Muscle layer of colon (tissue), 2 donors: ENCODE data around the gene MREG.

ENCODE experiments used
- H3K27ac ChIP-seq: one replicate; pipeline ENCODE4 v1.7.0; 2013; ENCODE audit warnings: low read depth, mild to moderate bottlenecking, low read length, moderate library complexity
- H3K27me3 ChIP-seq, 2 donors: one replicate each; pipeline ENCODE4 v1.7.0; 2013; ENCODE audit warnings: low read length in 2 of 2, mild to moderate bottlenecking in 2 of 2; ENCODE audit not compliant: insufficient read depth in 2 of 2, control insufficient read depth in 1 of 2
- H3K36me3 ChIP-seq: one replicate; pipeline ENCODE4 v1.7.0; 2013; ENCODE audit warnings: mild to moderate bottlenecking, low read length; ENCODE audit not compliant: insufficient read depth
- H3K4me1 ChIP-seq: one replicate; pipeline ENCODE4 v1.7.0; 2013; ENCODE audit warnings: mild to moderate bottlenecking, low read length; ENCODE audit not compliant: insufficient read depth
- H3K4me3 ChIP-seq, 2 donors: one replicate each; pipeline ENCODE4 v1.7.0; 2013; ENCODE audit warnings: low read length in 2 of 2, low read depth in 1 of 2, mild to moderate bottlenecking in 1 of 2, moderate library complexity in 1 of 2
- H3K9ac ChIP-seq: one replicate; pipeline ENCODE4 v1.7.0; 2013; ENCODE audit warnings: low read length
- H3K9me3 ChIP-seq: one replicate; pipeline ENCODE4 v1.7.0; 2013; ENCODE audit warnings: mild to moderate bottlenecking, low read length
- donor health status: abdominal sarcoma.
- donor health status: Adenocarcinoma of cecum.

MREG gene

GRCh38 chr2:215911301-215912085 is 101.9 kb downstream of the MREG start:
- Histone ChIP-seq H3K36me3 (no peaks in the 10 kb centered on the region), H3K9me3 (no peaks in the 10 kb centered on the region), H3K4me3 (no peak overlapping the region), H3K27ac (no peak overlapping the region), H3K27me3 (no peaks in the 10 kb centered on the region), H3K9ac (no peak overlapping the region), H3K4me1 (no peaks in the 10 kb centered on the region)

GRCh38 chr2:215910180-215910579 is 103.2 kb downstream of the MREG start:
- H3K9me3 ChIP-seq = no peaks in the 10 kb centered on the region
- H3K27me3 ChIP-seq = no peaks in the 10 kb centered on the region
- H3K9ac ChIP-seq = no peak overlapping the region

GRCh38 chr2:215907147-215907546 is 106.2 kb downstream of the MREG start:
- no peak overlapping the region for H3K27ac ChIP-seq
- no peaks in the 10 kb centered on the region for H3K4me1 ChIP-seq
- H3K27me3 ChIP-seq = no peaks in the 10 kb centered on the region
- H3K4me3 ChIP-seq = no peak overlapping the region
- no peaks in the 10 kb centered on the region for H3K36me3 ChIP-seq
- H3K9me3 ChIP-seq = no peaks in the 10 kb centered on the region
- H3K9ac ChIP-seq = no peak overlapping the region

More at GRCh38 chr2:215910180-215910579, 103.2 kb downstream of the MREG start:
- Histone ChIP-seq H3K36me3 (no peaks in the 10 kb centered on the region), H3K4me1 (no peaks in the 10 kb centered on the region), H3K27ac (no peak overlapping the region), H3K4me3 (no peak overlapping the region)

GRCh38 chr2:215906458-215906857 is 106.9 kb downstream of the MREG start:
- Histone ChIP-seq H3K27ac (no peak overlapping the region), H3K4me3 (no peak overlapping the region), H3K9ac (no peak overlapping the region), H3K9me3 (no peaks in the 10 kb centered on the region), H3K36me3 (no peaks in the 10 kb centered on the region), H3K27me3 (no peaks in the 10 kb centered on the region), H3K4me1 (no peaks in the 10 kb centered on the region)

- Histone ChIP-seq H3K36me3 (no peaks in the 10 kb centered on the region), H3K27me3 (no peaks in the 10 kb centered on the region), H3K4me1 (no peaks in the 10 kb centered on the region), H3K4me3 (no peak overlapping the region), H3K9ac (no peak overlapping the region), H3K9me3 (no peaks in the 10 kb centered on the region), H3K27ac (no peak overlapping the region)
These were observed 107.7 kb downstream of the MREG start for GRCh38 chr2:215905691-215906090.

GRCh38 chr2:215904101-215904500 is 109.2 kb downstream of the MREG start:
- H3K27ac ChIP-seq = no peak overlapping the region
- H3K9me3 ChIP-seq = no peaks in the 10 kb centered on the region
- no peaks in the 10 kb centered on the region for H3K27me3 ChIP-seq
- H3K9ac ChIP-seq = no peak overlapping the region
- no peaks in the 10 kb centered on the region for H3K4me1 ChIP-seq
- no peak overlapping the region for H3K4me3 ChIP-seq
- H3K36me3 ChIP-seq = no peaks in the 10 kb centered on the region

GRCh38 chr2:215903203-215903602 is 110.1 kb downstream of the MREG start:
- no peaks in the 10 kb centered on the region for H3K9me3 ChIP-seq
- no peaks in the 10 kb centered on the region for H3K4me1 ChIP-seq
- H3K27me3 ChIP-seq = no peaks in the 10 kb centered on the region
- no peak overlapping the region for H3K4me3 ChIP-seq
- no peak overlapping the region for H3K9ac ChIP-seq
- H3K36me3 ChIP-seq = no peaks in the 10 kb centered on the region
- no peak overlapping the region for H3K27ac ChIP-seq

- no peaks in the 10 kb centered on the region for H3K36me3 ChIP-seq
- no peaks in the 10 kb centered on the region for H3K9me3 ChIP-seq
- H3K9ac ChIP-seq = no peak overlapping the region
- H3K27ac ChIP-seq = no peak overlapping the region
- H3K4me1 ChIP-seq = no peaks in the 10 kb centered on the region
- no peaks in the 10 kb centered on the region for H3K27me3 ChIP-seq
- H3K4me3 ChIP-seq = no peak overlapping the region
These were observed 111.6 kb downstream of the MREG start for GRCh38 chr2:215901796-215902195.

- Histone ChIP-seq H3K9me3 (no peaks in the 10 kb centered on the region), H3K27ac (no peak overlapping the region), H3K9ac (no peak overlapping the region), H3K27me3 (no peaks in the 10 kb centered on the region), H3K36me3 (no peaks in the 10 kb centered on the region), H3K4me1 (no peaks in the 10 kb centered on the region), H3K4me3 (no peak overlapping the region)
These were observed 112.5 kb downstream of the MREG start for GRCh38 chr2:215900843-215901242.

- H3K9ac ChIP-seq = no peak overlapping the region
- no peak overlapping the region for H3K27ac ChIP-seq
- H3K36me3 ChIP-seq = no peaks in the 10 kb centered on the region
- H3K4me3 ChIP-seq = no peak overlapping the region
- H3K27me3 ChIP-seq = no peaks in the 10 kb centered on the region
- no peaks in the 10 kb centered on the region for H3K9me3 ChIP-seq
- H3K4me1 ChIP-seq = no peaks in the 10 kb centered on the region
These were observed 113.1 kb downstream of the MREG start for GRCh38 chr2:215900203-215900611.

- no peak overlapping the region for H3K4me3 ChIP-seq
- no peaks in the 10 kb centered on the region for H3K36me3 ChIP-seq
- H3K9ac ChIP-seq = no peak overlapping the region
- no peak overlapping the region for H3K27ac ChIP-seq
- H3K27me3 ChIP-seq = no peaks in the 10 kb centered on the region
- no peaks in the 10 kb centered on the region for H3K4me1 ChIP-seq
- H3K9me3 ChIP-seq = no peaks in the 10 kb centered on the region
These were observed 113.9 kb downstream of the MREG start for GRCh38 chr2:215899141-215900074.
